ENCODE data around the gene MEGF11.

GRCh38 chr15:66109826-66110225, 143.7 kb downstream of the MEGF11 start:
- TF ChIP-seq SUZ12 (IDR thresholded peaks at IDR 0.05; ENCODE audit: extremely low read depth, insufficient read depth, insufficient read length) (no peak), YY1 (IDR thresholded peaks at IDR 0.05; ENCODE audit: insufficient read depth, insufficient read length) (no peak)
